ENCODE data around the gene ANO9.

DNA sequence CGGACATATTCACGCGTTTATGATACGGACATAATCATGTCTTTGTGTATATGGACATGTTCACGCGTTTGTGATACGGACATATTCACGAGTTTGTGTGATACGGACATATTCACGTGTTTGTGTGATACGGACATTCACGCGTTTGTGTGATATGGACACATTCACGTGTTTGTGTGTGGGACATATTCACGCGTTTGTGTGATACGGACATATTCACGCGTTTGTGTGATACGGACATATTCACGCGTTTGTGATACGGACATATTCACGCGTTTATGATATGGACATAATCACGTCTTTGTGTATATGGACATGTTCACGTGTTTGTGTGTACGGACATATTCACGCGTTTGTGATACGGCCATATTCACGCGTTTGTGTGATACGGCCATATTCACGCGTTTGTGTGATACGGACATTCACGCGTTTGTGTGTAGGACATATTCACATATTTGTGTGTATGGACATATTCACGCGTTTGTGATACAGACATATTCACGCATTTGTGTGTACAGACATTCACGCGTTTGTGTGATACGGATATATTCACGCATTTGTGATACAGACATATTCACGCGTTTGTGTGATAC is 33.2 kb upstream of the ANO9 start:
- TF ChIP-seq CTCF (IDR thresholded peaks at IDR 0.05) (no peak), EZH2phosphoT487 (IDR thresholded peaks at IDR 0.05) (no peak)
